SK-N-SH treated with all-trans-retinoic acid at 6 μM for 48 hours (cell line): ENCODE measurements around the gene BHLHA15.

Experiments used
- ARNTL ChIP-seq: fragments of 450-650 bp; formaldehyde crosslinking; IDR thresholded peaks from 2 replicates; pipeline ENCODE4 v1.5.0; 2020; ENCODE audit warnings: low read depth, mild to moderate bottlenecking, moderate library complexity, borderline replicate concordance
- CSRNP3 ChIP-seq: fragments of 250-450 bp; sonication (Bioruptor Pico); IDR thresholded peaks from 2 replicates; pipeline ENCODE4 v1.5.1; 2021; ENCODE audit warnings: mild to moderate bottlenecking, moderate library complexity
- ESRRG ChIP-seq: fragments of 250-450 bp; sonication (Bioruptor Pico); IDR thresholded peaks from 2 replicates; pipeline ENCODE4 v1.6.1; 2021; ENCODE audit warnings: mild to moderate bottlenecking
- GLIS3 ChIP-seq: fragments of 250-450 bp; sonication (Bioruptor Pico); IDR thresholded peaks from 2 replicates; pipeline ENCODE4 v1.5.0; 2020; ENCODE audit warnings: mild to moderate bottlenecking, moderate library complexity
- RARB ChIP-seq: fragments of 250-450 bp; sonication (Bioruptor Pico); IDR thresholded peaks from 2 replicates; pipeline ENCODE4 v1.8.0; 2021; ENCODE audit warnings: mild to moderate bottlenecking, moderate library complexity
- TCF4 ChIP-seq: fragments of 250-450 bp; sonication (Bioruptor Pico); IDR thresholded peaks from 2 replicates; pipeline ENCODE4 v1.8.0; 2021; ENCODE audit warnings: mild to moderate bottlenecking, moderate library complexity, borderline replicate concordance
- TOX ChIP-seq: fragments of 250-450 bp; sonication (Bioruptor Pico); IDR thresholded peaks from 2 replicates; pipeline ENCODE4 v1.8.0; 2021; ENCODE audit warnings: mild to moderate bottlenecking, moderate library complexity, borderline replicate concordance
- ZFP3 ChIP-seq: fragments of 250-450 bp; sonication (Bioruptor Pico); IDR thresholded peaks from 2 replicates; pipeline ENCODE4 v1.5.0; 2020; ENCODE audit warnings: mild to moderate bottlenecking, moderate library complexity
- ZNF70 ChIP-seq: fragments of 450-650 bp; formaldehyde crosslinking; IDR thresholded peaks from 2 replicates; pipeline ENCODE4 v1.5.0; 2020; ENCODE audit warnings: mild to moderate bottlenecking, moderate library complexity
- ZNF8 ChIP-seq: fragments of 450-650 bp; formaldehyde crosslinking; IDR thresholded peaks from 2 replicates; pipeline ENCODE4 v1.5.0; 2020; ENCODE audit warnings: mild to moderate bottlenecking, moderate library complexity
- TF ChIP-seq, protein P1 (sequence below): fragments of 250-450 bp; sonication (Bioruptor Pico); IDR thresholded peaks from 2 replicates; pipeline ENCODE4 v1.8.0; 2020; ENCODE audit warnings: mild to moderate bottlenecking, moderate library complexity, borderline replicate concordance
- TF ChIP-seq, protein P2 (sequence below): fragments of 250-450 bp; sonication (Bioruptor Pico); IDR thresholded peaks from 2 replicates; pipeline ENCODE4 v1.5.1; 2020; ENCODE audit warnings: low read depth, mild to moderate bottlenecking, moderate library complexity

GRCh38 chr7:98257701-98258100, 46.5 kb downstream of the BHLHA15 start:
- TF ChIP-seq ZFP3 (CRISPR knock-in tag), result no peak
- TF ChIP-seq, protein P1, sequence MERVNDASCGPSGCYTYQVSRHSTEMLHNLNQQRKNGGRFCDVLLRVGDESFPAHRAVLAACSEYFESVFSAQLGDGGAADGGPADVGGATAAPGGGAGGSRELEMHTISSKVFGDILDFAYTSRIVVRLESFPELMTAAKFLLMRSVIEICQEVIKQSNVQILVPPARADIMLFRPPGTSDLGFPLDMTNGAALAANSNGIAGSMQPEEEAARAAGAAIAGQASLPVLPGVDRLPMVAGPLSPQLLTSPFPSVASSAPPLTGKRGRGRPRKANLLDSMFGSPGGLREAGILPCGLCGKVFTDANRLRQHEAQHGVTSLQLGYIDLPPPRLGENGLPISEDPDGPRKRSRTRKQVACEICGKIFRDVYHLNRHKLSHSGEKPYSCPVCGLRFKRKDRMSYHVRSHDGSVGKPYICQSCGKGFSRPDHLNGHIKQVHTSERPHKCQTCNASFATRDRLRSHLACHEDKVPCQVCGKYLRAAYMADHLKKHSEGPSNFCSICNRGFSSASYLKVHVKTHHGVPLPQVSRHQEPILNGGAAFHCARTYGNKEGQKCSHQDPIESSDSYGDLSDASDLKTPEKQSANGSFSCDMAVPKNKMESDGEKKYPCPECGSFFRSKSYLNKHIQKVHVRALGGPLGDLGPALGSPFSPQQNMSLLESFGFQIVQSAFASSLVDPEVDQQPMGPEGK (CRISPR knock-in tag), result no peak
- TF ChIP-seq TCF4 (CRISPR knock-in tag), result no peak
- TF ChIP-seq ZNF70 (CRISPR knock-in tag), result no peak
- no peak for TF ChIP-seq GLIS3 (CRISPR knock-in tag)
- no peak for TF ChIP-seq CSRNP3 (CRISPR knock-in tag)
- TF ChIP-seq ARNTL (CRISPR knock-in tag), result no peak
- TF ChIP-seq RARB, result no peak
- TF ChIP-seq, protein P2, sequence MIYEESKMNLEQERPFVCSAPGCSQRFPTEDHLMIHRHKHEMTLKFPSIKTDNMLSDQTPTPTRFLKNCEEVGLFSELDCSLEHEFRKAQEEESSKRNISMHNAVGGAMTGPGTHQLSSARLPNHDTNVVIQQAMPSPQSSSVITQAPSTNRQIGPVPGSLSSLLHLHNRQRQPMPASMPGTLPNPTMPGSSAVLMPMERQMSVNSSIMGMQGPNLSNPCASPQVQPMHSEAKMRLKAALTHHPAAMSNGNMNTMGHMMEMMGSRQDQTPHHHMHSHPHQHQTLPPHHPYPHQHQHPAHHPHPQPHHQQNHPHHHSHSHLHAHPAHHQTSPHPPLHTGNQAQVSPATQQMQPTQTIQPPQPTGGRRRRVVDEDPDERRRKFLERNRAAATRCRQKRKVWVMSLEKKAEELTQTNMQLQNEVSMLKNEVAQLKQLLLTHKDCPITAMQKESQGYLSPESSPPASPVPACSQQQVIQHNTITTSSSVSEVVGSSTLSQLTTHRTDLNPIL (CRISPR knock-in tag), result no peak
- TF ChIP-seq ZNF8 (CRISPR knock-in tag), result no peak
- no peak for TF ChIP-seq TOX (CRISPR knock-in tag)
- TF ChIP-seq ESRRG (CRISPR knock-in tag), result no peak
